Neural cell (in vitro differentiated cells): ENCODE data around the gene NECTIN3. TPM values are rescaled to one million over a fixed set of nuclear protein-coding genes. Genes with fewer than 3 reads are reported as not detected.

Experiments
- H2AFZ ChIP-seq: fragments of 200-600, 300-800 bp; sonication (generic), shearing (Covaris generic); 2 replicates; pipeline ENCODE4 v1.6.0; 2014; ENCODE audit warnings: low read depth, mild to moderate bottlenecking, antibody characterized with exemption, low read length, moderate library complexity
- H3F3A ChIP-seq: fragments of 200-600 bp; shearing (Covaris generic); 2 replicates; pipeline ENCODE4 v1.6.1; 2016; ENCODE audit warnings: mild to moderate bottlenecking, moderate library complexity, mixed read lengths, antibody characterized with exemption, low read length; ENCODE audit not compliant: insufficient read depth, poor library complexity, severe bottlenecking
- H3K27ac ChIP-seq: fragments of 200-600, 300-800 bp; sonication (generic), shearing (Covaris generic); 2 replicates; pipeline ENCODE4 v1.5.1; 2014; ENCODE audit warnings: mild to moderate bottlenecking, low read length, moderate library complexity
- H3K27me3 ChIP-seq: fragments of 300-800, 200-600 bp; sonication (generic), shearing (Covaris generic); 2 replicates; pipeline ENCODE4 v1.6.0; 2014; ENCODE audit warnings: mild to moderate bottlenecking, low read depth, low read length, moderate library complexity; ENCODE audit not compliant: insufficient read depth
- H3K36me3 ChIP-seq: fragments of 300-800, 200-600 bp; sonication (generic), shearing (Covaris generic); 2 replicates; pipeline ENCODE4 v1.5.1; 2014; ENCODE audit warnings: mild to moderate bottlenecking, antibody characterized with exemption, low read length, moderate library complexity; ENCODE audit not compliant: insufficient read depth
- H3K4me2 ChIP-seq: fragments of 300-800, 200-600 bp; sonication (generic), shearing (Covaris generic); 2 replicates; pipeline ENCODE4 v1.6.0; 2014; ENCODE audit warnings: mild to moderate bottlenecking, low read length
- H3K4me3 ChIP-seq: fragments of 300-800, 200-600 bp; sonication (generic), shearing (Covaris generic); 2 replicates; pipeline ENCODE4 v1.5.1; 2014; ENCODE audit warnings: mild to moderate bottlenecking, low read length, moderate library complexity
- H3K79me2 ChIP-seq: fragments of 200-600 bp; shearing (Covaris generic); replicated peaks from 2 replicates; pipeline ENCODE4 v1.6.0; 2014; ENCODE audit warnings: mild to moderate bottlenecking, low read length, moderate library complexity; ENCODE audit not compliant: insufficient read depth
- H3K9ac ChIP-seq: fragments of 300-800, 200-600 bp; sonication (generic), shearing (Covaris generic); 2 replicates; pipeline ENCODE4 v1.6.1; 2016; ENCODE audit warnings: mild to moderate bottlenecking, low read length, mixed read lengths
- H3K9me2 ChIP-seq: fragments of 200-600 bp; shearing (Covaris generic); 2 replicates; pipeline ENCODE4 v1.6.1; 2016; ENCODE audit warnings: mild to moderate bottlenecking, low read length, mixed read lengths; ENCODE audit not compliant: insufficient read depth
- H3K9me3 ChIP-seq: fragments of 200-600, 300-800 bp; sonication (generic), shearing (Covaris generic); 2 replicates; pipeline ENCODE4 v1.6.1; 2016; ENCODE audit warnings: mild to moderate bottlenecking, mixed run types, low read length, moderate library complexity, mixed read lengths
- H4K20me1 ChIP-seq: fragments of 200-600 bp; shearing (Covaris generic); 2 replicates; pipeline ENCODE4 v1.6.1; 2016; ENCODE audit warnings: mild to moderate bottlenecking, mixed run types; ENCODE audit not compliant: insufficient read depth
- CTCF ChIP-seq: fragments of 450-650 bp; IDR thresholded peaks from 2 replicates; pipeline ENCODE4 v1.5.1; 2014; ENCODE audit warnings: antibody characterized with exemption, mild to moderate bottlenecking, moderate library complexity; ENCODE audit not compliant: poor library complexity, severe bottlenecking
- EP300 ChIP-seq: fragments of 450-650 bp; conservative IDR thresholded peaks from 2 replicates; pipeline ENCODE4 v1.6.1; 2014; ENCODE audit warnings: antibody characterized with exemption, mild to moderate bottlenecking, moderate library complexity; ENCODE audit not compliant: poor library complexity, severe bottlenecking
- EZH2 ChIP-seq: fragments of 200-600, 300-800 bp; shearing (Covaris generic), sonication (generic); IDR thresholded peaks from 2 replicates; pipeline ENCODE4 v1.6.1; 2014; ENCODE audit warnings: antibody characterized with exemption, low read length, borderline replicate concordance, mild to moderate bottlenecking; ENCODE audit not compliant: insufficient read depth, poor library complexity, severe bottlenecking
- MXI1 ChIP-seq: fragments of 450-650 bp; conservative IDR thresholded peaks from 2 replicates; pipeline ENCODE4 v1.6.1; 2014; ENCODE audit warnings: antibody characterized with exemption, mild to moderate bottlenecking; ENCODE audit not compliant: poor library complexity, severe bottlenecking
- POLR2AphosphoS5 ChIP-seq: IDR thresholded peaks from 2 replicates; pipeline ENCODE4 v1.6.1; 2012
- RAD21 ChIP-seq: fragments of 450-650 bp; conservative IDR thresholded peaks from 2 replicates; pipeline ENCODE4 v1.6.1; 2014; ENCODE audit warnings: antibody characterized with exemption, mild to moderate bottlenecking, moderate library complexity
- REST ChIP-seq: IDR thresholded peaks from 2 replicates; pipeline ENCODE4 v1.6.1; 2012; ENCODE audit warnings: borderline replicate concordance
- TAF1 ChIP-seq: IDR thresholded peaks from 2 replicates; pipeline ENCODE4 v1.6.1; 2012; ENCODE audit warnings: low read depth
- polyA plus RNA-seq: library from polyadenylated mRNA; depleted of rRNA; stranded (reverse); fragments of >200 nt; gene quantifications from 2 replicates; pipeline ENCODE4 v1.2.3, GENCODE V29; 2014

The NECTIN3 gene
- polyA plus RNA-seq, 1 donor from 2014 or later: 2.4 TPM

DNA sequence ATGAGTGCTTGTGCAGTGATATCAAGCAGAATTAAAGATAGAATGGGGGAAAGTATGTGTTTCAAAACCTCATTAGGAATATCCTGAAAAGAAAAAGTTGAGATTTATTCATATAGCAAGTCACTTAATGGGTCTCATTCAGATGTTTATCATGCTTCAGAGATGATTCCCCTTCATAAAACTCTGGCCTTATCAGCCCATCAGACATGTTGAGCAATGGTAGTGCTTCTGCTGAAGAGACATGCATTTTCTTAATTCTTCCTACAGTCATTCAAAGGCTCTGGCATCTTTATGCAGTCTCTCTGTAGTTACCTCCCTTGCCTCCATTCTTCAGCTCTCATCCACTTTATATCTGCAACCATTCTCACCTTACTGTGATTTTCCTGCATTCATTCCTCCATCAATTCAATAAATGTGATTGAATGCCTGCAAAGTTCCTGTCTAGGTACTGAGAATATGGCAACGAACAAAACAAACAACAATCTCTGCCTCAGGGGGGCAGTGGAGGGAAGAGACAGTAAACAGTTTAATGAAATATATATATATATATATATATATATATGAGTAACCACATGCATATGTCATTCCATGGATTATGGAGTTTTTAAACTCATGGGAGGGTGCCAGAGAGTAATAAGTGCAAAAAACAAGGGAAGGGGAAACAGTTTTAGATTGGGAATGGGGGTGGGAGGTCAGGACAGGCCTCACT is 138.5 kb downstream of the NECTIN3 start:
- Histone ChIP-seq H3K9ac (no peak overlapping the region), H3F3A (no peaks in the 10 kb centered on the region), H3K4me3 (no peak overlapping the region), H3K4me2 (no peak overlapping the region), H3K79me2 (no peaks in the 10 kb centered on the region), H3K36me3 (no peaks in the 10 kb centered on the region), H3K9me2 (no peaks in the 10 kb centered on the region), H3K9me3 (no peaks in the 10 kb centered on the region), H4K20me1 (no peaks in the 10 kb centered on the region), H3K27me3 (no peaks in the 10 kb centered on the region), H3K27ac (no peak overlapping the region), H2AFZ (no peak overlapping the region)
- TF ChIP-seq TAF1 (no peak), MXI1 (no peak), CTCF (no peak), RAD21 (no peak), POLR2AphosphoS5 (no peak), REST (no peak), EZH2 (no peak), EP300 (no peak)

DNA sequence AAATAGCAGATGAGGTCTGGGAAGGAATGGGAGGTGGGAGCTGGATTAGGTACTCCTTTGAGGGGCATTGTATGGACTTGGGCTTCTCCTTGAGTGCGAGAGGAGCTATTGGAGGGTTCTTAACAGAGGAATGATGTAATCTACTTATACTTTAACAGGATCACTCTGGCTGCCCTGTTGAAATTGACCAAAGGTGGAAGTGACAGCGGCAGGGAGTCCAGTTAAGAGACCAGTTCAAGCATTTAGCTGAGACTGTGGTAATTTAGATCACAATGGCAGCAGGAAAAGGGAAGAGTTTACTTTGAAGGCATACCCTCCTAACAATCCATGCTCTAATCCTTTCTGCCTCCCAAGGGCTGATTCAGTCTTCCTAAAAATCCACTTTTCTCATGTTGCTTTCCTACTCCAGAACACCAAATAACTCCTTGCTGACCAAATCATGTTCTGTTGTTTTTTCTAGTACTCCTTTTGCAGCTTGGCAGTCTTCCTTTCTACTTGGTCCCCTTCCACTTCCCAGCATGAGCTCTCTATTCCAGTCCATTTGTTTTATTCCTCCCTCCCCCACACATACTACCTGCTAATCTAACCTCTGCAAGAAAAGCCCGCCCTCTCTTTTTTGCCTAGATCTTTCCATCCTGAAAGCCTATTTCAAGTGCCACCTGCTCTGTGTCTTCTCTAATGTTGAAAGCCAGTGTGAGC is 139.4 kb downstream of the NECTIN3 start:
- Histone ChIP-seq H3K27me3 (no peaks in the 10 kb centered on the region), H3F3A (no peaks in the 10 kb centered on the region), H3K4me3 (no peak overlapping the region), H3K27ac (no peak overlapping the region), H3K36me3 (no peaks in the 10 kb centered on the region), H2AFZ (no peak overlapping the region), H4K20me1 (no peaks in the 10 kb centered on the region), H3K9me2 (no peaks in the 10 kb centered on the region), H3K9me3 (no peaks in the 10 kb centered on the region), H3K79me2 (no peaks in the 10 kb centered on the region), H3K4me2 (no peak overlapping the region), H3K9ac (no peak overlapping the region)
- TF ChIP-seq POLR2AphosphoS5 (no peak), RAD21 (no peak), REST (no peak), TAF1 (no peak), CTCF (no peak)
